HEK293T (cell line): ENCODE data around the gene GOPC.
"Not testable (repeated sequence)": the region's sequence is repeated elsewhere in the genome, so short reads cannot be mapped to it uniquely, and the experiment has no call there.

Source experiments
- CTCF ChIA-PET: fragments of 350-600 bp; formaldehyde crosslinking; extraction: SDS; loops from one replicate; lab custom pipeline; 2021; ENCODE audit warnings: antibody characterized with exemption, inconsistent platforms; lab: Yijun Ruan, JAX
- POLR2A ChIA-PET: fragments of 350-600 bp; formaldehyde crosslinking; extraction: SDS; loops from one replicate; lab custom pipeline; 2020; ENCODE audit warnings: antibody characterized with exemption, inconsistent platforms; lab: Yijun Ruan, JAX
- DNase-seq: peaks from one replicate; pipeline ENCODE4 v3.0.0; 2012; ENCODE audit warnings: mixed read lengths; ENCODE audit errors: extremely low spot score
- ARNT ChIP-seq: fragments of 450-650 bp; IDR thresholded peaks from 2 replicates; pipeline ENCODE4 v1.6.1; 2017; ENCODE audit warnings: mild to moderate bottlenecking
- BHLHE40 ChIP-seq: fragments of 450-650 bp; IDR thresholded peaks from 2 replicates; pipeline ENCODE4 v1.6.1; 2016; ENCODE audit warnings: mild to moderate bottlenecking, moderate library complexity, borderline replicate concordance
- CTBP1 ChIP-seq: fragments of 450-650 bp; IDR thresholded peaks from 2 replicates; pipeline ENCODE4 v1.6.1; 2016; ENCODE audit warnings: borderline replicate concordance
- ELF4 ChIP-seq: fragments of 450-650 bp; IDR thresholded peaks from 2 replicates; pipeline ENCODE4 v1.6.1; 2017; ENCODE audit warnings: antibody characterized with exemption
- FOXA1 ChIP-seq: fragments of 450-650 bp; IDR thresholded peaks from 2 replicates; pipeline ENCODE4 v1.6.1; 2016; ENCODE audit warnings: mild to moderate bottlenecking
- FOXK2 ChIP-seq: fragments of 450-650 bp; IDR thresholded peaks from 2 replicates; pipeline ENCODE4 v1.6.1; 2016; ENCODE audit warnings: mild to moderate bottlenecking
- FOXM1 ChIP-seq: fragments of 450-650 bp; IDR thresholded peaks from 2 replicates; pipeline ENCODE4 v1.6.1; 2017; ENCODE audit warnings: mild to moderate bottlenecking, borderline replicate concordance
- HDGF ChIP-seq: fragments of 450-650 bp; IDR thresholded peaks from 2 replicates; pipeline ENCODE4 v1.6.1; 2017; ENCODE audit warnings: antibody characterized with exemption, borderline replicate concordance
- L3MBTL2 ChIP-seq: fragments of 450-650 bp; conservative IDR thresholded peaks from 2 replicates; pipeline ENCODE4 v1.6.1; 2016; ENCODE audit warnings: mild to moderate bottlenecking
- LEF1 ChIP-seq: fragments of 450-650 bp; IDR thresholded peaks from 2 replicates; pipeline ENCODE4 v1.6.1; 2017; ENCODE audit warnings: mild to moderate bottlenecking, borderline replicate concordance
- NFRKB ChIP-seq: fragments of 450-650 bp; IDR thresholded peaks from 2 replicates; pipeline ENCODE4 v1.6.1; 2016; ENCODE audit warnings: mild to moderate bottlenecking, moderate library complexity
- PKNOX1 ChIP-seq: fragments of 450-650 bp; IDR thresholded peaks from 2 replicates; pipeline ENCODE4 v1.6.1; 2016
- SP1 ChIP-seq: fragments of 450-650 bp; IDR thresholded peaks from 2 replicates; pipeline ENCODE4 v1.6.1; 2017
- SUZ12 ChIP-seq: fragments of 450-650 bp; IDR thresholded peaks from 2 replicates; pipeline ENCODE4 v1.6.1; 2016; ENCODE audit warnings: mild to moderate bottlenecking
- TARDBP ChIP-seq: fragments of 450-650 bp; IDR thresholded peaks from 2 replicates; pipeline ENCODE4 v1.6.1; 2016
- ZNF384 ChIP-seq: fragments of 450-650 bp; IDR thresholded peaks from 2 replicates; pipeline ENCODE4 v1.6.1; 2016

Gene GOPC

GRCh38 chr6:117518870-117519269 is 83.4 kb downstream of the GOPC start:
- CTCF ChIA-PET, result interaction anchor here (0.6 kb wide), 1 partner anchor 37 kb away, joined by 3 read pairs; no protein-coding TSS in a partner anchor
- POLR2A ChIA-PET, result no interaction called here
- no peak for DNase-seq
- TF ChIP-seq L3MBTL2, result no peak
- TF ChIP-seq BHLHE40, result no peak
- TF ChIP-seq PKNOX1, result no peak
- no peak for TF ChIP-seq NFRKB
- no peak for TF ChIP-seq SP1
- no peak for TF ChIP-seq CTBP1
- TF ChIP-seq FOXA1, result no peak
- TF ChIP-seq TARDBP, result no peak
- no peak for TF ChIP-seq ELF4
- TF ChIP-seq FOXM1, result no peak
- TF ChIP-seq ARNT, result no peak
- no peak for TF ChIP-seq HDGF

GRCh38 chr6:117517995-117518394 is 84.3 kb downstream of the GOPC start:
- CTCF ChIA-PET, POLR2A ChIA-PET, DNase-seq: not testable (repeated sequence)

DNA sequence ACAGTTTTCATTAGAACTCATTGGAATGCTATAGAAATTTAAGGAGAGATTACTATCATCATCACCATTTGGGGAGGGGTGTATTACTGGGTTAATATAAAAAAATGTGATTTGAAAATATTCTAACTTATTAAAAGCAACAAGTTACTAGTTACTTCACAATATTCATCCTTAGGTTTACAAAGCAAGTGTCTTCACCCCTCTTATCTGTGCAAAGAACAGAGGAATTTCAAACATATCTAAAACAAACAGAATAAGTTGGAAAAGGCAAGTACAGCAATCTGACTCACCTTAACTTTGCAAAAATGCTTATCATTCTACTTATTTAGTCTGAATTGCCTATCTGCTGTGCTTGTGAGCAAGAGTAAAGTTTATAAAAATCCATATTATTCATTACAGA is 87.0 kb downstream of the GOPC start:
- no peak for DNase-seq
- CTCF ChIA-PET, result interaction anchor here (0.7 kb wide), 1 partner anchor 41 kb away, joined by 3 read pairs; no protein-coding TSS in a partner anchor
- TF ChIP-seq SP1 (no peak), FOXM1 (no peak), LEF1 (no peak), ARNT (no peak), ELF4 (no peak), TARDBP (no peak), BHLHE40 (no peak)
- POLR2A ChIA-PET, result no interaction called here

DNA sequence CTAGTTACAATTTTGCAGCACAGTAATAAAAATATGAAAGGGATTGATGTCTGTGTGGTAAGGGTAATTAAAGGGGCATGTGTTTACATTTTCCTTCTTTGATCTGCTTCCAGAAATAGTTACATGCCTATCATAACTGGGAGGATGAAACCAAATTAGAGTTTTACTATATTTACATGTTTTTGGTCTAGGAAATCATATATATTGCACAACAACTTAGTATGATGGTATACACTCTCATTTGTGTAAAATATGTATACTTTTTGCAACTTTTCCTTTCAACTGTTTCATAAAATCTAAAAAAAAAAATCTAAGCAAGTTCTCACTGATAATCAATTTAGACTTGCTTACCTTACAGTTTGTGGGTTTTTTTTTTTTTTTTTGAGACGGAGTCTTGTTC is 87.7 kb downstream of the GOPC start:
- POLR2A ChIA-PET, result no interaction called here
- CTCF ChIA-PET, result interaction anchor here (0.7 kb wide), 1 partner anchor 41 kb away, joined by 3 read pairs; no protein-coding TSS in a partner anchor
- no peak for DNase-seq
- TF ChIP-seq ZNF384 (no peak), FOXA1 (no peak), ARNT (no peak), L3MBTL2 (no peak), CTBP1 (no peak), FOXK2 (no peak), HDGF (no peak), NFRKB (no peak), SUZ12 (no peak), FOXM1 (no peak), SP1 (no peak), PKNOX1 (no peak), TARDBP (no peak), ELF4 (no peak), LEF1 (no peak), BHLHE40 (no peak)

DNA sequence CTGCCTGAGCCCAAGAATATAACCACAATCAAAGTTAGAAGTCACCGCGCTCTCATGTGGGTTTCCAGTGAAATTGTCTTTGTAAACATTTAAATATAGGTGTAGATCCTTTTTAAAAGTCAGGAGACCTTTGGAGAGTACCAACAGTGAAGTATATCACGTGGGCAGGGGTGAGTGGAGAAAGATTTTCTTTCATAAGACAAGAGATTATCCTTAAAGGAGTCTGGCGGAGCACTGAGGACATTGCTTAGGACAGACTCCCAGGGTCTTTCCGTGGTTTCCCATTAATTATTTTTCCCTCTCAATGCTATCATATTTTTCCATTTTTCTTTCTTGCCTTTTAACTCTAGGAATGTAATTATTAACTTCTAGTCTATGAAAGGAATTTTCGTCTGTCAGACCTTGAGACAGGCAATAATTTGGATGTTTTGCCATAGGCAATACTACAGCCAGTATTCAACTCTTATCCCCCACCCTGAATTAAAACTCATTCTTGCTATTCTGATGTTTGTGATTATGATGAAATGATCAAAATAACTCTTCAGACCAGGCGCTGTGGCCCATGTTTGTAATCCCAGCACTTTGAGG is 88.4 kb downstream of the GOPC start:
- TF ChIP-seq ARNT (no peak), FOXK2 (no peak), ELF4 (no peak)
- ChIA-PET CTCF (no interaction called here), POLR2A (no interaction called here)
- DNase-seq, result no peak

GRCh38 chr6:117512987-117513573 is 89.2 kb downstream of the GOPC start:
- DNase-seq, result no peak
- TF ChIP-seq L3MBTL2 (no peak), FOXK2 (no peak), TARDBP (no peak), ARNT (no peak), ELF4 (no peak), HDGF (no peak)
- CTCF ChIA-PET, result no interaction called here
- POLR2A ChIA-PET, result no interaction called here

DNA sequence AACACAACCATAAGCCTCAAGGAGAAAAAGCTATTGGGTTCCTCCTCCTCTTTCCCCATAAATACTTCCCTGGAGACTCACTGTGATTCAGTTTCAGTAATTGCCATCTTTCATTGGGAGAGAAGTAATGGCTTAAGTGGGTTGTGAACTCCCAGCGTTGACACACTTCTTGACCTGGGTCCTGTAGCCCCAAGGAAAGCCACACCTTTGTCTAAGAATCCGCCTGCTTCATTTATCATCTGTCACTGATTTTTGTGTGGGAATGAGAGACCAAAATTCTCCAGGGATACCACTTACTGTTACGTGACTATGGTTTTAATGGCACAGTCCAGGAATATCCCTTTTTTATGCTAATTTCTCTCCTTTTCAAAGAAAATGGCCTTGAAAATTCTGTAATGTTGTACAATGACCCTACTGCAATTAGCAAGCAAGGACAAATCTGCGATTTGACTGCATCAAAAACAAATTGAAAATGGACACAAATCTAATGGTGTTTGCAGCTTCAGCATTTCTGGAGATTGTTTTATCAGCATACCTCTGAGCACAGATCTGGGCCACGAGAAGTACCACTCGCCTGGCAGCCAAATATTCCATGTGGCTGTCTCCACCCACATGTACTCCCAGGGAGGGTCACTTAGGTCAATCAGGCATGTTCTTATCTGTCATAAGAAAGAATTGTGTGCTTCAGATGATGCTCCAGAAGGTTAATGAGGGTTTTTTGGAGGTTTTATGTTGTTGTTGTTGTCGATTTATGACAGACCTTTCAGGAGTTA is 90.1 kb downstream of the GOPC start:
- DNase-seq, result peak; percentile 40
- CTCF ChIA-PET, result no interaction called here
- POLR2A ChIA-PET, result no interaction called here
- TF ChIP-seq FOXK2 (no peak), L3MBTL2 (0 out of 2 replicates have a peak, but pooled peaks have one; percentile 29), PKNOX1 (peak; percentile 75), FOXM1 (no peak), CTBP1 (peak; percentile 54)
